Activated CD4-positive, alpha-beta T cell treated with anti-CD3 and anti-CD28 coated beads for 36 hours (primary cell): ENCODE results near the gene DLGAP3. TPM values are rescaled to one million over a fixed set of nuclear protein-coding genes. Genes with fewer than 3 reads are reported as not detected.

Experiments
- ATAC-seq: fragments of 200-7000 bp; cut with Tn5 transposase; one replicate; pipeline ENCODE4 v1.10.0; 2021; ENCODE audit warnings: mild to moderate bottlenecking, moderate library complexity
- CTCF ChIA-PET: fragments of 350-600 bp; sonication (Branson Sonifier 250); formaldehyde crosslinking; loops from one replicate; lab custom pipeline; 2021; ENCODE audit warnings: antibody characterized with exemption; lab: Charles Lee
- POLR2A ChIA-PET: fragments of 350-600 bp; sonication (Branson Sonifier 250); formaldehyde crosslinking; loops from one replicate; lab custom pipeline; 2021; ENCODE audit warnings: antibody characterized with exemption, inconsistent platforms; lab: Charles Lee
- DNase-seq: peaks from one replicate; pipeline ENCODE4 v3.0.0-alpha.2; 2020
- H3K27ac Mint-ChIP-seq: one replicate; pipeline ENCODE4 v1.8.0; 2021; ENCODE audit warnings: mixed read lengths
- H3K27me3 Mint-ChIP-seq: one replicate; pipeline ENCODE4 v1.8.0; 2021; ENCODE audit warnings: mixed read lengths
- H3K36me3 Mint-ChIP-seq: one replicate; pipeline ENCODE4 v1.8.0; 2021; ENCODE audit warnings: low read depth, mixed read lengths
- H3K4me1 Mint-ChIP-seq: one replicate; pipeline ENCODE4 v1.8.0; 2021; ENCODE audit warnings: mixed read lengths
- H3K4me3 Mint-ChIP-seq: one replicate; pipeline ENCODE4 v1.8.0; 2021; ENCODE audit warnings: mild to moderate bottlenecking, moderate library complexity, mixed read lengths
- H3K9me3 Mint-ChIP-seq: one replicate; pipeline ENCODE4 v1.8.0; 2021; ENCODE audit warnings: low read depth, mixed read lengths
- intact Hi-C, 2 experiments: fragments of 100-400 bp; cut with DNase I in 1 of 2; cut with micrococcal nuclease in 1 of 2; formaldehyde crosslinking; loops; one replicate each; pipeline versions ENCODE4 v1.14.2 to v1.15.1; 2022 to 2024; cut with DNase I, micrococcal nuclease
- total RNA-seq, 2 experiments: library from RNA; stranded (reverse); gene quantifications; one replicate each; pipeline ENCODE4 v1.2.3, GENCODE V29; 2021

The DLGAP3 gene
- total RNA-seq, 2 experiments from 2014 or later, result 0.63 to 0.66 TPM

DNA sequence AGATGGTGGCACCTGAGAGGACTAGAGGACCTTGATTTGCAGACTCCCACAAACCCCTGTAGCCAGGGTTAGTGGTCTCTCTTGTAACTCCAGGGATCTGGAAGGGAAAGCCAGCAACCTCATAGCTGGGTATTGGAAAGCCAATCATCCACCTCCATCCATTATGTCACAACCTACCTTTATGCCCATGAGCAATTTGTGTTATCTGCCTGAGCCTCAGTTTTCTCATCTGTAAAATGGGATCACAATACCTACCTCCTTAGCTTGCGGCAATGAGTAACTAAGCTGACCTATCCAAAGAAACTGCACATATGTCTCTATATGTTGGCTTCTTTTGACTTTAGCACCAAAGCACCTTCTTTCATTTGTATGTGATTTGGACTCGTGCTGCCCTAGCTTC, 14.5 kb downstream of the DLGAP3 start:
- peaks cover 12% of the 10 kb centered on the region for H3K27me3 Mint-ChIP-seq
- intact Hi-C loops, result no loop called here
- H3K36me3 Mint-ChIP-seq, result no peaks in the 10 kb centered on the region
- H3K4me1 Mint-ChIP-seq, result peaks cover 2% of the 10 kb centered on the region
- POLR2A ChIA-PET, result no interaction called here
- H3K27ac Mint-ChIP-seq, result no peak overlapping the region
- no peaks in the 10 kb centered on the region for H3K9me3 Mint-ChIP-seq
- no peak for ATAC-seq
- DNase-seq, result no peak
- no peak overlapping the region for H3K4me3 Mint-ChIP-seq
- CTCF ChIA-PET, result no interaction called here

- Mint-ChIP-seq H3K4me3 (no peak overlapping the region), H3K27ac (no peak overlapping the region), H3K36me3 (no peaks in the 10 kb centered on the region), H3K4me1 (no peaks in the 10 kb centered on the region), H3K9me3 (no peaks in the 10 kb centered on the region), H3K27me3 (peaks cover 19% of the 10 kb centered on the region)
- ChIA-PET POLR2A (interaction anchor here (0.5 kb wide), 1 partner anchor 604 kb away, joined by 3 read pairs; no protein-coding TSS in a partner anchor), CTCF (interaction anchor here (0.6 kb wide), 1 partner anchor 375 kb away, joined by 3 read pairs; no protein-coding TSS in a partner anchor)
- intact Hi-C loops, result no loop called here
- DNase-seq (no peak), ATAC-seq (no peak)
These were observed 18.0 kb downstream of the DLGAP3 start for GRCh38 chr1:34911465-34911864.

GRCh38 chr1:34910425-34910824, 19.0 kb downstream of the DLGAP3 start:
- Mint-ChIP-seq H3K4me1 (no peaks in the 10 kb centered on the region), H3K27me3 (peaks cover 19% of the 10 kb centered on the region), H3K4me3 (no peak overlapping the region), H3K36me3 (no peaks in the 10 kb centered on the region), H3K9me3 (no peaks in the 10 kb centered on the region), H3K27ac (no peak overlapping the region)
- DNase-seq (no peak), ATAC-seq (no peak)
- CTCF ChIA-PET, result interaction anchor here (0.8 kb wide), 1 partner anchor 15 kb away, joined by 5 read pairs; no protein-coding TSS in a partner anchor
- POLR2A ChIA-PET, result no interaction called here
- intact Hi-C loops, result no loop called here

- no peak for DNase-seq
- Mint-ChIP-seq H3K27ac (no peak overlapping the region), H3K27me3 (peaks cover 19% of the 10 kb centered on the region), H3K9me3 (no peaks in the 10 kb centered on the region), H3K36me3 (no peaks in the 10 kb centered on the region), H3K4me3 (no peak overlapping the region), H3K4me1 (no peaks in the 10 kb centered on the region)
- ATAC-seq, result no peak
- intact Hi-C loops, result no loop called here
- POLR2A ChIA-PET, result no interaction called here
- CTCF ChIA-PET, result no interaction called here
These were observed 21.1 kb downstream of the DLGAP3 start for GRCh38 chr1:34908369-34908768.

DNA sequence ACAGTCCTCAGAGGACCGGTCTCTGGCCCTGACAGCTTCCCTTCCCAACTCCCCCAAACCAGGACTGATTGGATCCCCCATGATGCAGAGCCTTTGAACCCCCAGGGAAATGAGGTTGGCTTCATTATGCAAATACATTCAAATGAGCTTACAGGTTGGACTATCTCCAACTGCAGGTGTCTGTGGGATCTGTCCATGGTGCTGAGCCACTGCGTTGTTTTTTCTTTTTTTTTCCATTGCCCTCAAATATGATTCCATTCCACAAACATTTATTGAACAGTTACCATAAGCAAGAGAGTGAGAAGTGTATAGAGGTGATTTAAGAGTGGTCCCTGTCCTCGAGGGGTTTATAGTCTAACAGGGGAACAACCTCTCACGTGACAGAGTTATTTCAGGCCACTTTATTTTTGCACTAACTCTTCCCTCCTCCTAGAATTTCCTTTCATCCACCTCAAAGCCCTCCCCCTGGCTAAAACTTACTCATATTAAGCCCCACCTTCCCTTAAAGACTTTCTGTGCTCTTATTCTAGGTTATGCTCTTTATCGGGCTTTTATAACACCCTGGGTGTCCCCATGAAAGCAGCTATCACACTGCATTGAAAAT, 21.9 kb downstream of the DLGAP3 start:
- no peak overlapping the region for H3K4me3 Mint-ChIP-seq
- peaks cover 19% of the 10 kb centered on the region for H3K27me3 Mint-ChIP-seq
- intact Hi-C loops, result no loop called here
- no peak overlapping the region for H3K27ac Mint-ChIP-seq
- POLR2A ChIA-PET, result interaction anchor here (0.6 kb wide), 1 partner anchor 205 kb away, joined by 3 read pairs; no protein-coding TSS in a partner anchor
- DNase-seq (peak; percentile 24), ATAC-seq (no peak)
- CTCF ChIA-PET, result interaction anchor here (0.9 kb wide), 1 partner anchor 55 kb away, joined by 4 read pairs; no protein-coding TSS in a partner anchor
- no peaks in the 10 kb centered on the region for H3K4me1 Mint-ChIP-seq
- H3K36me3 Mint-ChIP-seq, result no peaks in the 10 kb centered on the region
- no peaks in the 10 kb centered on the region for H3K9me3 Mint-ChIP-seq

DNA sequence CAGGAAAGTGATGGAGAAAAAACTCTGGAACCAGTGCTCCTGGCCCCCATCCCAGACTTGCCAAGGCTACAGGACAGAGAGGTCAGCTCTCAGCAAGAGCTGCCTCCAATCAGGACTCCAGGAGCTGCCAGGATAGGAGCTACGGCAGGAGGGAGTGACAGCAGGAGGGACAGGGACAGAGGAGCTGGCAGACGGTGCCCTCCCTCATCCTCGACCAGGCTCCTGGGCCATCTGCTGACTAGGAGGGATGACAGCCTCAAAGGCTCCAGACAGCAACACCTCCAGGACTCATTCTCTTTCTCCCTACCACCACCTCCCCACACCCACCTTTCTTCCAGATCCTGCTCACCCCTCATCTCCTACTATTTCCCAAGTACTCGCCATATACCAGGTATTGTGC, 22.7 kb downstream of the DLGAP3 start:
- ChIA-PET CTCF (interaction anchor here (0.9 kb wide), 1 partner anchor 54 kb away, joined by 4 read pairs; no protein-coding TSS in a partner anchor), POLR2A (interaction anchor here (0.6 kb wide), 1 partner anchor 206 kb away, joined by 3 read pairs; no protein-coding TSS in a partner anchor)
- Mint-ChIP-seq H3K9me3 (no peaks in the 10 kb centered on the region), H3K27ac (no peak overlapping the region), H3K36me3 (no peaks in the 10 kb centered on the region), H3K4me1 (no peaks in the 10 kb centered on the region), H3K4me3 (no peak overlapping the region), H3K27me3 (peaks cover 22% of the 10 kb centered on the region)
- no peak for DNase-seq
- ATAC-seq, result no peak
- intact Hi-C loops, result no loop called here

DNA sequence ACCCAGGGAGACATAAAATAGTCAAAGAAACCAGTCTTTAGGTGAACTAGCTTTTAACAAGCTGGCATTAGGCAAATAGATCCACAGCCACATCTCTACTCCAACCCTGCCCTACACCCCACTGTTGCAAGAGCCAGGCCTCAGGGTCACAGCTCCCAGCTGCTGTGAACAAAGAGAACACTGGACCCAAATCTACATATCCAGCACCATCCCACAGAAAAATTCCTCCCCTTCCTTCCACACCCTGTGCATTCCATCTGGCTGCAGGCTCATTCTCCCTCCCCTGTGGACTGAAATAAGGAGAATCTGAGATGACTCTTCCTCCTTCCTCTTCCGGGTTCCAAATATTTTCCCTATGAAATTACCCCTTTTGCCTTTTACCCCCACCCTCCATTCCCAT, 23.2 kb downstream of the DLGAP3 start:
- H3K36me3 Mint-ChIP-seq, result no peaks in the 10 kb centered on the region
- H3K4me3 Mint-ChIP-seq, result no peak overlapping the region
- H3K9me3 Mint-ChIP-seq, result no peaks in the 10 kb centered on the region
- no peak for DNase-seq
- POLR2A ChIA-PET, result no interaction called here
- H3K27me3 Mint-ChIP-seq, result peaks cover 25% of the 10 kb centered on the region
- CTCF ChIA-PET, result no interaction called here
- intact Hi-C loops, result no loop called here
- no peaks in the 10 kb centered on the region for H3K4me1 Mint-ChIP-seq
- no peak overlapping the region for H3K27ac Mint-ChIP-seq
- no peak for ATAC-seq

DNA sequence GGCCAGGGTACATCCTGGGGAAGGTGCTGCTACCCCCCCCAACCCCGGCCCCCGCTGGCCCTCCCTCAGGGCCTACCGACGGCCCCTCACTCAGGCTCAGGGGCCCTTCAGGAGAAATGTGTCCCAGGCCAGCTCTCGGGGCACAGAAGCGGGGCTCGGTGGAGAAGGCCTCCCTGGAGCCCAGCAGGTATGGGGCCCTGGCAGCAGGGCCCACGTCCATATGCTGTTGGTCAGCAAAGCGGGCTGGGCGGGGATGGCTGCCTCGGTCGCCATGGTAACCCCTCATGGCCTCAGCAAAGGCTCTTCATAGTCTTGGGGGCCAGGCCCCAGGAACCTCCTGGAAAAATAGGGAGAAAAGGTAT, 24.4 kb downstream of the DLGAP3 start:
- no peaks in the 10 kb centered on the region for H3K4me1 Mint-ChIP-seq
- no peaks in the 10 kb centered on the region for H3K9me3 Mint-ChIP-seq
- CTCF ChIA-PET, result no interaction called here
- POLR2A ChIA-PET, result no interaction called here
- no peak for ATAC-seq
- no peaks in the 10 kb centered on the region for H3K36me3 Mint-ChIP-seq
- H3K27me3 Mint-ChIP-seq, result peaks cover 25% of the 10 kb centered on the region
- no peak overlapping the region for H3K27ac Mint-ChIP-seq
- H3K4me3 Mint-ChIP-seq, result no peak overlapping the region
- intact Hi-C loops, result no loop called here
- no peak for DNase-seq

GRCh38 chr1:34904236-34905097, 25.0 kb downstream of the DLGAP3 start:
- ChIA-PET POLR2A (no interaction called here), CTCF (no interaction called here)
- ATAC-seq (no peak), DNase-seq (no peak)
- peaks cover 25% of the 10 kb centered on the region for H3K27me3 Mint-ChIP-seq
- no peaks in the 10 kb centered on the region for H3K4me1 Mint-ChIP-seq
- no peaks in the 10 kb centered on the region for H3K36me3 Mint-ChIP-seq
- no peaks in the 10 kb centered on the region for H3K9me3 Mint-ChIP-seq
- no peak overlapping the region for H3K27ac Mint-ChIP-seq
- intact Hi-C loops, result no loop called here
- no peak overlapping the region for H3K4me3 Mint-ChIP-seq

DNA sequence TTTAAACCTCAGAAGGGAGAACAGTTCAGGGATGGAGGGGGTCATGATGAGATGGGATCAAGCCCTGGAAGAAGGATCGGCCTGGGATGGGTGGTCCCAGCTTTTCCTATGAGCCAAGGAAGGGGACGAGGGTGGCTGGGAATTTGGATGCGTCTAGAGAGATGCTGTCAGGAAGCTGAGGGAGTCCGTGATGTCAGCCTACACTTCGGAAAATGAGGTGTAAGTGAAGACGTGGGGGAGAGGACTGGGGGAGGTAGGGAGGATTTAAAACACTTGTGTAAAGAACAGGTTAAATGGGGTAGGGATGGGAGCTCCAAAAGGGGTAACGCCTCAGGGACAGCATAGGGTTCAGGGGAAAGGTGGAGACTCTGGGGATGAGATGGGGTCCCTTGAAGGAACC, 27.5 kb downstream of the DLGAP3 start:
- CTCF ChIA-PET, result interaction anchor here (1.2 kb wide), 1 partner anchor 11 kb away, joined by 3 read pairs; no protein-coding TSS in a partner anchor
- Mint-ChIP-seq H3K9me3 (no peaks in the 10 kb centered on the region), H3K27me3 (peaks cover 13% of the 10 kb centered on the region), H3K36me3 (no peaks in the 10 kb centered on the region), H3K4me1 (no peaks in the 10 kb centered on the region), H3K27ac (no peak overlapping the region), H3K4me3 (no peak overlapping the region)
- no peak for DNase-seq
- ATAC-seq, result no peak
- intact Hi-C loops, result no loop called here
- POLR2A ChIA-PET, result no interaction called here

DNA sequence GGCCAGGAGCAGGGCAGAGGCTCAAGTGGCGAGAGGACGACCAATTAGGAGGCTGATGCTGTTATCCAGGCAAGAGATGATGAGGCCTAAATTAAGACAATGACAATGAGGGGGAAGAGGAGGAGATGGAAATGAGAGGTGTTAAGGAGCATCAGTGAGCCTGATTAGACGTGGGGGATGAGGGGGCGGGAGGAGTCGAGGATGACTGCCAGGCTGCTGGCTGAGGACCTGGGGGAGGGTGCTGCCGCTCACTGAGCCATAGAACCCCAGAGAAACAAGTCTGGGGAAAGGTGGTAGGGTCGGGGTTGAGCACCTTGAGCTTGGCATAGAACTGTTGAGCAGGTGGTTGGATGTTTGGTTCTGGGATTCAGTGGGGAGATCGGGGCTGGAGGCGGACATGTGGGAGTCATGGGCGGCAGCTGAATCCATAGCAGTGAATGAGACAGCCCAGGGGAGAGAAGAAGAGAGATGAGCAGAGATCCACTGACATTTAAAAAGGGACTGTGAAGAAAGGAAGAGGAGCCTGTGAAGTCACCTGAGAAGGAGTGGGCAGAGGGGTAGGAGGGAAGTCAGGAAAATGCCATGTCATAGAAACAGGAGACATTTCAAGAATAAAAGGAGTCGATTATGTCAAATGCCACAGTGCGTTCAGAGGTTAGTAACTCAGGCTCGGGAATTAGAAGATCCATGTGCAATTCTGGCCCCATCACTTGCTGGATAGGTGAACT, 28.5 kb downstream of the DLGAP3 start:
- Mint-ChIP-seq H3K9me3 (no peaks in the 10 kb centered on the region), H3K27me3 (peaks cover 12% of the 10 kb centered on the region), H3K4me1 (no peaks in the 10 kb centered on the region), H3K36me3 (no peaks in the 10 kb centered on the region), H3K27ac (no peak overlapping the region), H3K4me3 (no peak overlapping the region)
- ChIA-PET POLR2A (no interaction called here), CTCF (no interaction called here)
- intact Hi-C loops, result no loop called here
- DNase-seq (no peak), ATAC-seq (no peak)
